Measurements from ENCODE around the gene WNT16.
A peak's percentile ranks its signal among the peaks of the same experiment; 100 is the strongest.
"Not testable (repeated sequence)": the region's sequence is repeated elsewhere in the genome, so short reads cannot be mapped to it uniquely, and the experiment has no call there.

Gene WNT16

GRCh38 chr7:121328508-121329190 is at the start of gene WNT16:
WNT16 (plus strand) TSS chr7:121329000; CDS start chr7:121329293, 293 bp downstream.
- DNase-seq (ENCODE audit: low spot score): peak; percentile 83

GRCh38 chr7:121279060-121279620 is 49.7 kb upstream of the WNT16 start:
- no peak for DNase-seq (ENCODE audit: low spot score)

- no peak for DNase-seq (ENCODE audit: low spot score)
These were observed 49.0 kb upstream of the WNT16 start for GRCh38 chr7:121279822-121280221.

- no peak for DNase-seq (ENCODE audit: low spot score)
These were observed 48.1 kb upstream of the WNT16 start for GRCh38 chr7:121280656-121281055.

GRCh38 chr7:121282129-121282528 is 46.7 kb upstream of the WNT16 start:
- no peak for DNase-seq (ENCODE audit: low spot score)

- no peak for DNase-seq (ENCODE audit: low spot score)
These were observed 43.6 kb upstream of the WNT16 start for GRCh38 chr7:121285066-121285667.

GRCh38 chr7:121286186-121286585 is 42.6 kb upstream of the WNT16 start:
- DNase-seq (ENCODE audit: low spot score): no peak

GRCh38 chr7:121286742-121287734 is 41.8 kb upstream of the WNT16 start:
- peak; percentile 30 for DNase-seq (ENCODE audit: low spot score)

- peak; percentile 54 for DNase-seq (ENCODE audit: low spot score)
These were observed 39.9 kb upstream of the WNT16 start for GRCh38 chr7:121288894-121289293.

- DNase-seq (ENCODE audit: low spot score): not testable (repeated sequence)
These were observed 38.9 kb upstream of the WNT16 start for GRCh38 chr7:121289930-121290329.

- no peak for DNase-seq (ENCODE audit: low spot score)
These were observed 34.3 kb upstream of the WNT16 start for GRCh38 chr7:121294448-121294992.

GRCh38 chr7:121297843-121298242 is 31.0 kb upstream of the WNT16 start:
- no peak for DNase-seq (ENCODE audit: low spot score)

GRCh38 chr7:121298831-121299239 is 30.0 kb upstream of the WNT16 start:
- DNase-seq (ENCODE audit: low spot score): no peak

GRCh38 chr7:121300685-121301420 is 27.9 kb upstream of the WNT16 start:
- DNase-seq (ENCODE audit: low spot score): no peak

- DNase-seq (ENCODE audit: low spot score): no peak
These were observed 27.2 kb upstream of the WNT16 start for GRCh38 chr7:121301446-121302213.

- DNase-seq (ENCODE audit: low spot score): peak; percentile 57
These were observed 26.5 kb upstream of the WNT16 start for GRCh38 chr7:121302214-121302745.

GRCh38 chr7:121303422-121304101 is 25.2 kb upstream of the WNT16 start:
- DNase-seq (ENCODE audit: low spot score): no peak

GRCh38 chr7:121304102-121304658 is 24.6 kb upstream of the WNT16 start:
- DNase-seq (ENCODE audit: low spot score): no peak

- peak; percentile 64 for DNase-seq (ENCODE audit: low spot score)
These were observed 23.7 kb upstream of the WNT16 start for GRCh38 chr7:121305109-121305508.

Measured in GM03348 (cell line).